A673 (cell line): ENCODE data around the gene SPNS2. TPM values are rescaled to one million over a fixed set of nuclear protein-coding genes. Genes with fewer than 3 reads are reported as not detected.

Experiments
- BruUV-seq: library from RNA; stranded (reverse); fragments of 400-500 nt; replicated peaks from 2 replicates; lab custom pipeline; 2021; lab: Mats Ljungman, UMichigan
- CTCF ChIA-PET: fragments of 300-600 bp; sonication (Branson Sonifier 250); formaldehyde crosslinking; loops from one replicate; lab custom pipeline; 2022; ENCODE audit warnings: antibody characterized with exemption; lab: Charles Lee
- POLR2A ChIA-PET: fragments of 300-600 bp; sonication (Branson Sonifier 250); formaldehyde crosslinking; loops from one replicate; lab custom pipeline; 2022; ENCODE audit warnings: antibody characterized with exemption; ENCODE audit not compliant: low non-redundant PET; lab: Charles Lee
- DNase-seq: peaks from one replicate; pipeline ENCODE4 v3.0.0-alpha.2; 2015; ENCODE audit warnings: low spot score
- H3K27ac ChIP-seq: fragments of 200-600 bp; sonication (generic); 2 replicates; pipeline ENCODE4 v1.5.1; 2016; ENCODE audit warnings: mixed run types, low read depth, mild to moderate bottlenecking, mixed read lengths, antibody characterized with exemption, low read length; ENCODE audit not compliant: poor library complexity, severe bottlenecking
- H3K27me3 ChIP-seq: fragments of 200-600 bp; sonication (generic); replicated peaks from 2 replicates; pipeline ENCODE4 v1.6.1; 2017; ENCODE audit warnings: mixed run types, low read depth, mild to moderate bottlenecking, mixed read lengths, antibody characterized with exemption, low read length; ENCODE audit not compliant: insufficient read depth, poor library complexity
- H3K36me3 ChIP-seq: fragments of 200-600 bp; sonication (generic); 2 replicates; pipeline ENCODE4 v1.6.1; 2016; ENCODE audit warnings: mixed run types, mild to moderate bottlenecking, mixed read lengths, antibody characterized with exemption, low read length; ENCODE audit not compliant: insufficient read depth, poor library complexity, severe bottlenecking
- H3K4me1 ChIP-seq: fragments of 200-600 bp; sonication (generic); 2 replicates; pipeline ENCODE4 v1.6.1; 2017; ENCODE audit warnings: mixed run types, mild to moderate bottlenecking, mixed read lengths, antibody characterized with exemption, low read length; ENCODE audit not compliant: insufficient read depth, poor library complexity, severe bottlenecking
- H3K4me3 ChIP-seq: fragments of 200-600 bp; sonication (generic); 2 replicates; pipeline ENCODE4 v1.5.1; 2016; ENCODE audit warnings: low read depth, mixed run types, mild to moderate bottlenecking, mixed read lengths, low read length; ENCODE audit not compliant: poor library complexity, severe bottlenecking
- H3K9me3 ChIP-seq: fragments of 200-600 bp; sonication (generic); 2 replicates; pipeline ENCODE4 v1.6.1; 2016; ENCODE audit warnings: mixed run types, low read depth, mild to moderate bottlenecking, mixed read lengths, antibody characterized with exemption, low read length; ENCODE audit not compliant: poor library complexity, severe bottlenecking
- CTCF ChIP-seq: fragments of 300-800, 200-600 bp; sonication (generic); conservative IDR thresholded peaks from 2 replicates; pipeline ENCODE4 v1.5.1; 2017; ENCODE audit warnings: low read depth, mild to moderate bottlenecking, antibody characterized with exemption, low read length, moderate library complexity, mixed read lengths
- EZH2 ChIP-seq: fragments of 200-600 bp; sonication (generic); IDR thresholded peaks from 2 replicates; pipeline ENCODE4 v1.6.1; 2017; ENCODE audit warnings: borderline replicate concordance, low read depth, mild to moderate bottlenecking, mixed read lengths, antibody characterized with exemption, low read length; ENCODE audit not compliant: poor library complexity, severe bottlenecking
- intact Hi-C: fragments of 100-400 bp; cut with micrococcal nuclease; formaldehyde crosslinking; loops from one replicate; pipeline ENCODE4 v1.10.0; 2022; ENCODE audit not compliant: unreplicated experiment
- total RNA-seq: library from RNA; stranded (reverse); gene quantifications from 2 replicates; pipeline ENCODE4 v1.2.3, GENCODE V29; 2021

SPNS2 gene
- total RNA-seq, 1 experiment from 2014 or later: not detected

- Histone ChIP-seq H3K4me1 (no peaks in the 10 kb centered on the region), H3K4me3 (no peak overlapping the region), H3K27me3 (no peaks in the 10 kb centered on the region), H3K9me3 (no peaks in the 10 kb centered on the region), H3K27ac (no peak overlapping the region), H3K36me3 (no peaks in the 10 kb centered on the region)
- TF ChIP-seq CTCF: no peak
- TF ChIP-seq EZH2: no peak
- DNase-seq: no peak
- ChIA-PET POLR2A (no interaction called here), CTCF (no interaction called here)
- intact Hi-C loops: no loop called here
- no TSS peak for BruUV-seq
Measured at GRCh38 chr17:4476511-4477070, 22.1 kb upstream of the SPNS2 start.

GRCh38 chr17:4477255-4477791, 21.4 kb upstream of the SPNS2 start:
- H3K27me3 ChIP-seq: no peaks in the 10 kb centered on the region
- DNase-seq: no peak
- no peaks in the 10 kb centered on the region for H3K36me3 ChIP-seq
- no TSS peak for BruUV-seq
- intact Hi-C loops: no loop called here
- no peak overlapping the region for H3K27ac ChIP-seq
- TF ChIP-seq EZH2 (no peak), CTCF (no peak)
- H3K4me3 ChIP-seq: no peak overlapping the region
- no peaks in the 10 kb centered on the region for H3K4me1 ChIP-seq
- no peaks in the 10 kb centered on the region for H3K9me3 ChIP-seq
- ChIA-PET CTCF (no interaction called here), POLR2A (no interaction called here)

DNA sequence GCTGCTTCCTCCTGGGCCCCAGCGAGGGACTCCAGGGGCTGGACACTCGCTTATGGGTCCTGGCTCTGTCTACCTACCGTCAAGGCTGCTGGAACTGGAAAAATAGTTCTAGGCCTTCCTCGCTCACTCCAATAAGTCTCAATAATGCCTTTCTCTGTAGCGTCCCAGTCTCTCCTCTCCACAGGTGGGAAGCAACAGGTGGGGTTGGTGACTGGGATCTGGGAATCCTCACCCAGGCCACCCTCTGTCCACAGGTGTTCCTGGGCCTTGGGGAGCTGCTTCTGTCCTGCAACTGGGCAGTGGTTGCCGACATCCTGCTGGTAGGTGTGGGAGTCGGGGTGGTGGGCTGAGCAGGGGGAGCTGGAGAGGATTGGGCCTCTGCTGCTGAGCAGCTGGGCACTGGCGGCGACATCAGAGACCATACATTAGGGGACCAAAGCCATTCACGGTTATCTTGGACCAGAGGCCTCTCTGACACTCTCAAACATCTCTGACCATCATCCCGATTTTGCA, 20.3 kb upstream of the SPNS2 start:
- no peaks in the 10 kb centered on the region for H3K4me1 ChIP-seq
- POLR2A ChIA-PET: no interaction called here
- no peaks in the 10 kb centered on the region for H3K27me3 ChIP-seq
- BruUV-seq: no TSS peak
- intact Hi-C loops: no loop called here
- no peak overlapping the region for H3K27ac ChIP-seq
- no peaks in the 10 kb centered on the region for H3K36me3 ChIP-seq
- no peak for TF ChIP-seq CTCF
- TF ChIP-seq EZH2: no peak
- CTCF ChIA-PET: no interaction called here
- no peaks in the 10 kb centered on the region for H3K9me3 ChIP-seq
- DNase-seq: no peak
- H3K4me3 ChIP-seq: no peak overlapping the region
